ENCODE measurements around the gene CAPN2. TPM values are rescaled to one million over a fixed set of nuclear protein-coding genes. Genes with fewer than 3 reads are reported as not detected.

The CAPN2 gene
- total RNA-seq, 1 donor from 2014 or later, result 151 TPM

- no peak for DNase-seq (ENCODE audit: low spot score)
Measured at GRCh38 chr1:223758734-223759133, 46.4 kb downstream of the CAPN2 start.

- DNase-seq (ENCODE audit: low spot score), result no peak
Measured at GRCh38 chr1:223759273-223759672, 46.9 kb downstream of the CAPN2 start.

GRCh38 chr1:223760833-223761232, 48.5 kb downstream of the CAPN2 start:
- DNase-seq (ENCODE audit: low spot score), result no peak

GRCh38 chr1:223761411-223761810, 49.1 kb downstream of the CAPN2 start:
- DNase-seq (ENCODE audit: low spot score), result peak; percentile 13

- no peak for DNase-seq (ENCODE audit: low spot score)
Measured at GRCh38 chr1:223763251-223763650, 50.9 kb downstream of the CAPN2 start.

GRCh38 chr1:223763881-223764280, 51.5 kb downstream of the CAPN2 start:
- no peak for DNase-seq (ENCODE audit: low spot score)

- DNase-seq (ENCODE audit: low spot score), result no peak
Measured at GRCh38 chr1:223765036-223765718, 52.8 kb downstream of the CAPN2 start.

- no peak for DNase-seq (ENCODE audit: low spot score)
Measured at GRCh38 chr1:223765719-223766340, 53.5 kb downstream of the CAPN2 start.

GRCh38 chr1:223770621-223771315, 58.4 kb downstream of the CAPN2 start:
- DNase-seq (ENCODE audit: low spot score), result no peak

- no peak for DNase-seq (ENCODE audit: low spot score)
Measured at GRCh38 chr1:223771469-223771813, 59.1 kb downstream of the CAPN2 start.

GRCh38 chr1:223771814-223772770, 59.8 kb downstream of the CAPN2 start:
- DNase-seq (ENCODE audit: low spot score), result peak; percentile 89

GRCh38 chr1:223772771-223773160, 60.4 kb downstream of the CAPN2 start:
- DNase-seq (ENCODE audit: low spot score), result no peak

- no peak for DNase-seq (ENCODE audit: low spot score)
Measured at GRCh38 chr1:223774134-223774814, 61.9 kb downstream of the CAPN2 start.

- no peak for DNase-seq (ENCODE audit: low spot score)
Measured at GRCh38 chr1:223775054-223775453, 62.7 kb downstream of the CAPN2 start.

- no peak for DNase-seq (ENCODE audit: low spot score)
Measured at GRCh38 chr1:223775711-223776074, 63.4 kb downstream of the CAPN2 start.

GRCh38 chr1:223776075-223776814, 63.9 kb downstream of the CAPN2 start:
- DNase-seq (ENCODE audit: low spot score), result no peak

GRCh38 chr1:223776826-223777454, 64.6 kb downstream of the CAPN2 start:
- DNase-seq (ENCODE audit: low spot score), result no peak

GRCh38 chr1:223780318-223780717, 68.0 kb downstream of the CAPN2 start:
- no peak for DNase-seq (ENCODE audit: low spot score)

GRCh38 chr1:223780949-223781348, 68.6 kb downstream of the CAPN2 start:
- DNase-seq (ENCODE audit: low spot score), result no peak

GRCh38 chr1:223783676-223784075, 71.3 kb downstream of the CAPN2 start:
- DNase-seq (ENCODE audit: low spot score), result no peak

Measured in umbilical cord (tissue), 2 donors.